K562 (cell line): Measurements from ENCODE around the gene PDE11A. TPM values are rescaled to one million over a fixed set of nuclear protein-coding genes. Genes with fewer than 3 reads are reported as not detected.
"Not testable (repeated sequence)": the region's sequence is repeated elsewhere in the genome, so short reads cannot be mapped to it uniquely, and the experiment has no call there.

Experiments
- ATAC-seq: fragments of 200-7000 bp; cut with Tn5 transposase; 3 replicates; pipeline ENCODE4 v1.9.1; 2020; ENCODE audit warnings: moderate library complexity
- BruUV-seq: library from RNA; stranded (reverse); fragments of 400-500 nt; replicated peaks from 2 replicates; lab custom pipeline; 2021; lab: Mats Ljungman, UMichigan
- CTCF ChIA-PET: fragments of 300-600 bp; formaldehyde crosslinking; extraction: SDS; loops from one replicate; lab custom pipeline; 2021; ENCODE audit warnings: low intra/inter-chr PET ratio; lab: Yijun Ruan, JAX
- POLR2A ChIA-PET: fragments of 300-600, 350-650 bp; sonication (Branson Sonifier 250); formaldehyde crosslinking; extraction: SDS; loops from one replicate; lab custom pipeline; 2021; ENCODE audit warnings: antibody characterized with exemption, inconsistent platforms; lab: Yijun Ruan, JAX
- DNase-seq, 4 experiments: peaks; one replicate each; pipeline versions ENCODE4 v3.0.0 to v3.0.0-alpha.2; 2011 to 2018; ENCODE audit warnings: low spot score in 3 of 4, mixed read lengths in 3 of 4; ENCODE audit errors: extremely low read depth in 1 of 4
- FAIRE-seq: peaks from 2 replicates; lab custom pipeline; 2011; peaks lifted over from hg19 to GRCh38; lab: Jason Lieb, UNC
- H2AFZ ChIP-seq: 2 replicates; pipeline ENCODE4 v1.6.0; 2011; ENCODE audit warnings: low read depth, low read length, control low read depth, inconsistent platforms
- H3K27ac ChIP-seq: fragments of 200-600 bp; 3 replicates; pipeline ENCODE4 v1.8.0; 2011; ENCODE audit warnings: low read depth, mild to moderate bottlenecking, control low read depth, inconsistent platforms, low read length, moderate library complexity, mixed read lengths; ENCODE audit errors: extremely low read depth
- H3K27me3 ChIP-seq, 2 experiments: fragments of 300-600 bp in 1 of 2; 2 replicates in 1 of 2; 3 replicates in 1 of 2; pipeline versions ENCODE4 v1.6.0 to v1.8.0; 2011; ENCODE audit warnings: inconsistent platforms in 2 of 2, low read length in 2 of 2, mild to moderate bottlenecking in 1 of 2, mixed read lengths in 1 of 2, moderate library complexity in 1 of 2; ENCODE audit not compliant: control insufficient read depth in 2 of 2, insufficient read depth in 2 of 2
- H3K36me3 ChIP-seq: fragments of 300-600 bp; 3 replicates; pipeline ENCODE4 v1.8.0; 2011; ENCODE audit warnings: mild to moderate bottlenecking, low read length, inconsistent platforms; ENCODE audit not compliant: control insufficient read depth, insufficient read depth
- H3K4me1 ChIP-seq, 2 experiments: fragments of 200-600 bp in 1 of 2; replicated peaks in 1 of 2; 2 replicates in 1 of 2; 3 replicates in 1 of 2; pipeline versions ENCODE4 v1.5.1 to v1.8.0; 2011; ENCODE audit warnings: inconsistent platforms in 2 of 2, low read length in 2 of 2, mild to moderate bottlenecking in 1 of 2, mixed read lengths in 1 of 2, moderate library complexity in 1 of 2; ENCODE audit not compliant: control insufficient read depth in 2 of 2, insufficient read depth in 2 of 2
- H3K4me2 ChIP-seq: 2 replicates; pipeline ENCODE4 v1.6.1; 2011; ENCODE audit warnings: low read length, control low read depth, inconsistent platforms, mixed read lengths; ENCODE audit not compliant: insufficient read depth
- H3K4me3 ChIP-seq: fragments of 200-600 bp; sonication (generic), shearing (Covaris generic); 2 replicates; pipeline ENCODE4 v1.5.1; 2016; ENCODE audit warnings: control low read depth, inconsistent platforms
- H3K79me2 ChIP-seq: fragments of 200-600 bp; 3 replicates; pipeline ENCODE4 v1.8.0; 2011; ENCODE audit warnings: low read length, inconsistent platforms; ENCODE audit not compliant: control insufficient read depth, insufficient read depth
- H3K9ac ChIP-seq, 2 experiments: 2 replicates each; pipeline versions ENCODE4 v1.6.0 to v1.6.1; 2011; ENCODE audit warnings: low read depth in 2 of 2, low read length in 2 of 2, control low read depth in 1 of 2, inconsistent platforms in 1 of 2, mild to moderate bottlenecking in 1 of 2, mixed read lengths in 1 of 2; ENCODE audit not compliant: insufficient read depth in 1 of 2
- H3K9me1 ChIP-seq: one replicate; pipeline ENCODE4 v1.6.0; 2011; ENCODE audit warnings: inconsistent platforms, mild to moderate bottlenecking, low read length, moderate library complexity; ENCODE audit not compliant: control insufficient read depth, insufficient read depth
- H3K9me3 ChIP-seq: replicated peaks from 2 replicates; pipeline ENCODE4 v1.5.1; 2011; ENCODE audit warnings: low read depth, low read length, inconsistent platforms; ENCODE audit not compliant: control insufficient read depth, insufficient read depth
- H4K20me1 ChIP-seq: replicated peaks from 2 replicates; pipeline ENCODE4 v1.6.1; 2011; ENCODE audit warnings: low read length, inconsistent platforms, mixed read lengths; ENCODE audit not compliant: control insufficient read depth, insufficient read depth
- CCNT2 ChIP-seq: IDR thresholded peaks from 2 replicates; pipeline ENCODE4 v1.6.1; 2011; ENCODE audit warnings: borderline replicate concordance, low read depth, mild to moderate bottlenecking, moderate library complexity, mixed read lengths, low read length; ENCODE audit not compliant: insufficient read length; ENCODE audit errors: extremely low read depth
- SMAD1 ChIP-seq: fragments of 150-350 bp; IDR thresholded peaks from 2 replicates; pipeline ENCODE4 v1.6.1; 2014; ENCODE audit warnings: low read length, low read depth; ENCODE audit not compliant: partially characterized antibody
- WGBS: fragments of 100-300 bp; shearing (Covaris generic); methylation state at CpG from one replicate; pipeline ENCODE4 v1.1.6; 2016; ENCODE audit warnings: low coverage, mixed read lengths; ENCODE audit not compliant: insufficient coverage; ENCODE audit errors: missing lambda C conversion rate; 5-methylcytosine and 5-hydroxymethylcytosine counted together
- in situ Hi-C: fragments of 300-500 bp; cut with MboI; formaldehyde crosslinking; loops from 4 replicates; pipeline ENCODE4 v1.15.0; 2018; ENCODE audit warnings: inconsistent platforms, mixed read lengths
- intact Hi-C: fragments of 100-400 bp; cut with micrococcal nuclease; formaldehyde crosslinking; loops from 2 replicates; pipeline ENCODE4 v1.14.2; 2022
- polyA plus RNA-seq, 8 experiments: library from polyadenylated mRNA; depleted of rRNA in 4 of 8; stranded (reverse) in 5 of 8; unstranded in 3 of 8; fragments of >200 nt; fragmentation: Nextera tagmentation in 2 of 8; fragmentation: Illumina TruSeq in 1 of 8; extraction: Ambion mirVana in 2 of 8; extraction: Trizol in 1 of 8; gene quantifications; 2 replicates each; pipeline versions ENCODE4 v1.2.1 to v1.2.3, GENCODE V29; 2011 to 2014; ENCODE audit warnings: inconsistent platforms in 1 of 8, missing spikeins in 1 of 8
- total RNA-seq, 7 experiments: library from RNA; depleted of rRNA in 6 of 7; stranded (reverse); fragments of >200 nt in 6 of 7; fragmentation: Illumina TruSeq in 2 of 7; extraction: Trizol in 2 of 7; gene quantifications; 2 replicates each; pipeline versions ENCODE4 v1.2.1 to v1.2.3, GENCODE V29; 2011 to 2021; ENCODE audit warnings: low replicate concordance in 1 of 7
- TF ChIP-seq, protein P1 (sequence below): fragments of 250-450 bp; sonication (Bioruptor Pico); IDR thresholded peaks from 2 replicates; pipeline ENCODE4 v1.8.0; 2021; ENCODE audit warnings: mild to moderate bottlenecking, moderate library complexity

PDE11A gene
- total and polyA plus RNA-seq, 9 of the 15 experiments (the other 6 are each of a cell fraction or from before 2014, with no cell fraction given) = 3.2 to 22.1 (median 5.7) TPM

DNA sequence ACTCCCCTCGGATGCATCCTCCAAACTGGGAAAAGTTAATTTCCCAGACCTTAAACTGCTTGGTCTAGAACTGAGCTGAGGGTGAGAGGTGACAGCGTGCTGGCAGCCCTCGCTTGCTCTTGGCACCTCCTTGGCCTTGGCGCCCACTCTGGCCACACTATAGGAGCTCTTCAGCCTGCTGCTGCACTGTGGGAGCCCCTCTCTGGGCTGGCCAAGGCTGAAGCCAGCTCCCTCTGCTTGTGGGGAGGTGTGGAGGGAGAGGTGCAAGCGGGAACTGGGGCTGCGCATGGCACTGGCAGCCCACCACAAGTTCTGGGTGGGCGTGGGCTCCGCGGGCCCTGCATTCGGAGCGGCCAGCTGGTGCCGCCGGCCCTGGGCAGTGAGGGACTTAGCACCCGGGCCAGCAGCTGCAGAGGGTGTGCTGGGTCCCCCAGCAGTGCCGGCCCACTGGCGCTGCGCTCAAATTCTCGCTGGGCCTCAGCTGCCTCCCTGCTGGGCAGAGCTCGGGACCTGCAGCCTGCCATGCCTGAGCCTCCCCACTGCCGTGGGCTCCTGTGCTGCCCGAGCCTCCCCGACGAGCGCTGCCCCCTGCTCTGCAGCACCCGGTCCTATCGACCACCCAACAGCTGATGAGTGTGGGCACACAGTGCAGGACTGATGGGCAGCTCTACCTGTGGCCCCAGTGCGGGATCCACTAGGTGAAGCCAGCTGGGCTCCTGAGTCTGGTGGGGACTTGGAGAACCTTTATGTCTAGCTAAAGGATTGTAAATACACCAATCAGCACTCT is 237.0 kb downstream of the PDE11A start:
- ATAC-seq, in situ Hi-C loops: not testable (repeated sequence)

DNA sequence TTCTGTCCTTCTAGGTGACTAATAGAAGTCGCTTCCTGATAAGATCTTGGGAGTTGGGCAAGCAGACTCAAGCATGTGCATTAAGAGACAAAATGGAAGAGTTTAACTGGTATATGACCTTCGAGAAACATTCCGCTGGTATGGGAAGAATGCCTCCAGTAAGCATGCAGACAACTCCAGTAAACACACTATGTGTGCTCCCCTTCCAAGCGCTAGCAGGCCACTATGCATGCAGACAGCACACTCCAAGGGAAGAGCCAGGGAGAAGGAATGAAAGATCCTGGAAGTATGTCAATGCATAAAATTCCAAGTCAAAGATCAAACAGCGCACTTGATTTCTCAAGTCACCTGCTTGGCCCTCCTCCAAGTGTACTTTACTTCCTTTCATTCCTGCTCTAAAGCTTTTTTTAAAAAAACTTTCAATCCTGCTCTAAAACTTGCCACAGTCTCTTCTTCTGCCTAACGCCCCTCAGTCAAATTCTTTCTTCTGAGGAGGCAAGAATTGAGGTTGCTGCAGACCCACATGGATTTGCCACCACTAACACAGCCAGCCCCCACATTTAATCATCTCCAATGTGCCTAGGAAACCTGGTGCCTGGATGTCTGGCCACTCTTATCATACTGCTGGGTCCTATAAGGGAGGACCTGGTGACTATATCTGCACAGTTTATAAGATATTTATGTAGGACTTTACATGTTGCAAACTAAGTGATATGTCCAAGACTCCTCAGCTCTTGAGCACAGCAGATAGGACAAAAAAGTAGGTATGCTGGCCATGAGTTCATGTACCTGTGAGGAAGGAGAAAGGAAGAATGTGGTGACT is 239.8 kb downstream of the PDE11A start:
- no peak overlapping the region for H3K4me3 ChIP-seq
- DNase-seq = no peak
- no peak overlapping the region for H3K9ac ChIP-seq
- no peak for ATAC-seq
- H3K9me3 ChIP-seq = no peaks in the 10 kb centered on the region
- intact Hi-C loops = no loop called here
- no peak overlapping the region for H3K27ac ChIP-seq
- FAIRE-seq = no peak
- H3K9me1 ChIP-seq = no peaks in the 10 kb centered on the region
- no peaks in the 10 kb centered on the region for H3K79me2 ChIP-seq
- H3K36me3 ChIP-seq = no peaks in the 10 kb centered on the region
- WGBS = 9% methylated on average over 6 of the region's 6 CpGs
- ChIA-PET CTCF (no interaction called here), POLR2A (no interaction called here)
- in situ Hi-C loops = no loop called here
- H3K4me1 ChIP-seq = no peaks in the 10 kb centered on the region
- no peaks in the 10 kb centered on the region for H3K27me3 ChIP-seq
- H4K20me1 ChIP-seq = no peaks in the 10 kb centered on the region
- TF ChIP-seq, protein P1, sequence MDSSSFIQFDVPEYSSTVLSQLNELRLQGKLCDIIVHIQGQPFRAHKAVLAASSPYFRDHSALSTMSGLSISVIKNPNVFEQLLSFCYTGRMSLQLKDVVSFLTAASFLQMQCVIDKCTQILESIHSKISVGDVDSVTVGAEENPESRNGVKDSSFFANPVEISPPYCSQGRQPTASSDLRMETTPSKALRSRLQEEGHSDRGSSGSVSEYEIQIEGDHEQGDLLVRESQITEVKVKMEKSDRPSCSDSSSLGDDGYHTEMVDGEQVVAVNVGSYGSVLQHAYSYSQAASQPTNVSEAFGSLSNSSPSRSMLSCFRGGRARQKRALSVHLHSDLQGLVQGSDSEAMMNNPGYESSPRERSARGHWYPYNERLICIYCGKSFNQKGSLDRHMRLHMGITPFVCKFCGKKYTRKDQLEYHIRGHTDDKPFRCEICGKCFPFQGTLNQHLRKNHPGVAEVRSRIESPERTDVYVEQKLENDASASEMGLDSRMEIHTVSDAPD (CRISPR knock-in tag) = no peak
- TF ChIP-seq SMAD1 (no peak), CCNT2 (no peak)
- H2AFZ ChIP-seq = no peak overlapping the region
- no peak overlapping the region for H3K4me2 ChIP-seq
- no TSS peak for BruUV-seq

More for the DNA sequence above, 237.0 kb downstream of the PDE11A start:
- H3K79me2 ChIP-seq, DNase-seq, H3K4me1 ChIP-seq, H3K4me2 ChIP-seq, H3K9me1 ChIP-seq, H2AFZ ChIP-seq, H3K9ac ChIP-seq, H3K9me3 ChIP-seq, FAIRE-seq, H3K27ac ChIP-seq, intact Hi-C loops, H3K36me3 ChIP-seq, H3K27me3 ChIP-seq, CTCF ChIA-PET, BruUV-seq, H4K20me1 ChIP-seq, H3K4me3 ChIP-seq: not testable (repeated sequence)
- POLR2A ChIA-PET = interaction anchor here (0.6 to 1.2 kb wide), 3 partner anchors 10 to 11 kb away, joined by 3 read pairs; no protein-coding TSS in a partner anchor
- WGBS = 4% methylated on average over 22 of the region's 27 CpGs
